GM12891 (cell line): ENCODE results near the gene FRMD8.

Experiments
- PAX5 ChIP-seq: IDR thresholded peaks from 2 replicates; pipeline ENCODE4 v1.6.1; 2011; ENCODE audit warnings: low read length, moderate library complexity, mild to moderate bottlenecking; ENCODE audit not compliant: insufficient read depth, severe bottlenecking
- POLR2A ChIP-seq: IDR thresholded peaks from 2 replicates; pipeline ENCODE4 v1.6.1; 2011; ENCODE audit warnings: low read depth, low read length, control low read depth
- POLR2AphosphoS5 ChIP-seq: IDR thresholded peaks from 2 replicates; pipeline ENCODE4 v1.6.1; 2011; ENCODE audit warnings: low read depth, low read length, control low read depth
- SPI1 ChIP-seq: IDR thresholded peaks from 2 replicates; pipeline ENCODE4 v1.6.1; 2011; ENCODE audit warnings: low read depth, low read length, control low read depth
- TAF1 ChIP-seq: IDR thresholded peaks from 2 replicates; pipeline ENCODE4 v1.6.1; 2011; ENCODE audit warnings: low read depth, low read length, control low read depth

- TF ChIP-seq POLR2A (no peak), POLR2AphosphoS5 (no peak), TAF1 (no peak), SPI1 (peak; percentile 92), PAX5 (no peak)
Measured at GRCh38 chr11:65355013-65355775, 31.2 kb upstream of the FRMD8 start.
